ENCODE data around the gene TTC19.

TTC19 gene

GRCh38 chr17:15967706-15968399 lies 31.8 kb upstream of the TTC19 start:
- TF ChIP-seq CTCF (IDR thresholded peaks at IDR 0.05) (no peak), ZFX (IDR thresholded peaks at IDR 0.05; ENCODE audit: borderline replicate concordance) (no peak)
- no peak overlapping the region for H3K27ac ChIP-seq

GRCh38 chr17:15969463-15969862 lies 30.2 kb upstream of the TTC19 start:
- TF ChIP-seq CTCF (IDR thresholded peaks at IDR 0.05) (no peak), ZFX (IDR thresholded peaks at IDR 0.05; ENCODE audit: borderline replicate concordance) (no peak)

GRCh38 chr17:15970500-15970899 lies 29.1 kb upstream of the TTC19 start:
- TF ChIP-seq CTCF (IDR thresholded peaks at IDR 0.05) (no peak), ZFX (IDR thresholded peaks at IDR 0.05; ENCODE audit: borderline replicate concordance) (no peak)
- H3K27ac ChIP-seq, result no peak overlapping the region

More at GRCh38 chr17:15969463-15969862, 30.2 kb upstream of the TTC19 start:
- no peak overlapping the region for H3K27ac ChIP-seq

- H3K27ac ChIP-seq, result no peak overlapping the region
- TF ChIP-seq ZFX (IDR thresholded peaks at IDR 0.05; ENCODE audit: borderline replicate concordance) (no peak), CTCF (IDR thresholded peaks at IDR 0.05) (no peak)
Observed at GRCh38 chr17:15971098-15971678, 28.4 kb upstream of the TTC19 start.

- no peak for TF ChIP-seq ZFX (IDR thresholded peaks at IDR 0.05; ENCODE audit: borderline replicate concordance)
- TF ChIP-seq CTCF (IDR thresholded peaks at IDR 0.05), result no peak
Observed at GRCh38 chr17:15971882-15972281, 27.7 kb upstream of the TTC19 start.

GRCh38 chr17:15972497-15972951 lies 27.1 kb upstream of the TTC19 start:
- TF ChIP-seq ZFX (IDR thresholded peaks at IDR 0.05; ENCODE audit: borderline replicate concordance), result no peak
- H3K27ac ChIP-seq, result no peak overlapping the region

More at GRCh38 chr17:15971882-15972281, 27.7 kb upstream of the TTC19 start:
- no peak overlapping the region for H3K27ac ChIP-seq

- no peak overlapping the region for H3K27ac ChIP-seq
- TF ChIP-seq ZFX (IDR thresholded peaks at IDR 0.05; ENCODE audit: borderline replicate concordance) (no peak), CTCF (IDR thresholded peaks at IDR 0.05) (no peak)
Observed at GRCh38 chr17:15973016-15973415, 26.6 kb upstream of the TTC19 start.
